NB4 (cell line): ENCODE results near the gene PPP1R1B.

ENCODE experiments used
- POLR2A ChIP-seq: IDR thresholded peaks from 2 replicates; pipeline ENCODE4 v1.6.1; 2011; ENCODE audit warnings: mild to moderate bottlenecking; ENCODE audit not compliant: insufficient read length; ENCODE audit errors: extremely low read depth
- TF ChIP-seq, protein P1 (sequence below): IDR thresholded peaks from one replicate; pipeline ENCODE4 v1.5.1; 2012; ENCODE audit warnings: low read depth, low read length

- no peak for TF ChIP-seq POLR2A
- TF ChIP-seq, protein P1, sequence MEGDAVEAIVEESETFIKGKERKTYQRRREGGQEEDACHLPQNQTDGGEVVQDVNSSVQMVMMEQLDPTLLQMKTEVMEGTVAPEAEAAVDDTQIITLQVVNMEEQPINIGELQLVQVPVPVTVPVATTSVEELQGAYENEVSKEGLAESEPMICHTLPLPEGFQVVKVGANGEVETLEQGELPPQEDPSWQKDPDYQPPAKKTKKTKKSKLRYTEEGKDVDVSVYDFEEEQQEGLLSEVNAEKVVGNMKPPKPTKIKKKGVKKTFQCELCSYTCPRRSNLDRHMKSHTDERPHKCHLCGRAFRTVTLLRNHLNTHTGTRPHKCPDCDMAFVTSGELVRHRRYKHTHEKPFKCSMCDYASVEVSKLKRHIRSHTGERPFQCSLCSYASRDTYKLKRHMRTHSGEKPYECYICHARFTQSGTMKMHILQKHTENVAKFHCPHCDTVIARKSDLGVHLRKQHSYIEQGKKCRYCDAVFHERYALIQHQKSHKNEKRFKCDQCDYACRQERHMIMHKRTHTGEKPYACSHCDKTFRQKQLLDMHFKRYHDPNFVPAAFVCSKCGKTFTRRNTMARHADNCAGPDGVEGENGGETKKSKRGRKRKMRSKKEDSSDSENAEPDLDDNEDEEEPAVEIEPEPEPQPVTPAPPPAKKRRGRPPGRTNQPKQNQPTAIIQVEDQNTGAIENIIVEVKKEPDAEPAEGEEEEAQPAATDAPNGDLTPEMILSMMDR, result no peak
Measured at GRCh38 chr17:39641883-39642282, 15.1 kb downstream of the PPP1R1B start.
